T-helper 17 cell (primary cell): ENCODE measurements around the gene SEMA3F. TPM values are rescaled to one million over a fixed set of nuclear protein-coding genes. Genes with fewer than 3 reads are reported as not detected.

Source experiments
- ATAC-seq: fragments of 150-1000 bp; cut with Tn5 transposase; 2 replicates; pipeline ENCODE4 v1.10.0; 2021; ENCODE audit warnings: mild to moderate bottlenecking, moderate library complexity
- DNase-seq, 3 donors: peaks; one replicate each; pipeline versions ENCODE4 v3.0.0 to v3.0.0-alpha.2; 2020 to 2021
- H3K9me3 ChIP-seq: one replicate; pipeline ENCODE4 v1.7.0; 2013; ENCODE audit warnings: low read length, mild to moderate bottlenecking; ENCODE audit not compliant: control insufficient read depth, poor library complexity, severe bottlenecking
- H3K27ac Mint-ChIP-seq: one replicate; pipeline ENCODE4 v1.8.0; 2022; ENCODE audit warnings: mild to moderate bottlenecking, moderate library complexity, mixed read lengths
- H3K27me3 Mint-ChIP-seq: one replicate; pipeline ENCODE4 v1.8.0; 2022; ENCODE audit warnings: mixed read lengths
- H3K36me3 Mint-ChIP-seq: one replicate; pipeline ENCODE4 v1.8.0; 2022; ENCODE audit warnings: low read depth, mixed read lengths
- H3K4me1 Mint-ChIP-seq: one replicate; pipeline ENCODE4 v1.8.0; 2022; ENCODE audit warnings: mild to moderate bottlenecking, mixed read lengths
- H3K4me3 Mint-ChIP-seq: one replicate; pipeline ENCODE4 v1.8.0; 2022; ENCODE audit warnings: mild to moderate bottlenecking, moderate library complexity, mixed read lengths
- total RNA-seq, 4 donors: library from RNA in 2 of 4; stranded (reverse) in 2 of 4; gene quantifications; one replicate each; pipeline ENCODE4 v1.2.3 and lab custom pipeline; 2022 to 2026

Gene SEMA3F
- total RNA-seq, 2 donors from 2014 or later, result 0.18 TPM; not detected in 1

DNA sequence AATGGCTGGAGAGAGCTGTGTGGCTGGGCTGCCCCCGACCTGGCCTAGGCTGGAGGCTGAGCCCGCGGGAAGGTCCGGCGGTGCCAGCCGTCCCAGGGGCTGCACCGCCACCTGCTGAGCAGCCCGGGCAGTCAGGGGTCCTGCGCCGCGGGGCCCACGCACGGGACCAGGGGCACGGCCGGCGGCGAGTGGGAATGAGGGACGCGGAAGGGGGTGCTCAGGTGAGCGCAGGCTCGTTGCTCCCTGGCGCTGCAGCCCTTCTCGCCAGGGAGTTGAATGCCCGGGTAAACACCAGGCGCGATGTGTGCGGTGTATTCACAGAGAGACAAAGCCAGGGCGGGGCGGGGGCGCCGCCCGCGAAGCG, 666 bp upstream of the SEMA3F start:
- Mint-ChIP-seq H3K4me1 (peaks cover 23% of the 10 kb centered on the region), H3K27me3 (peaks cover 30% of the 10 kb centered on the region), H3K36me3 (peaks cover 8% of the 10 kb centered on the region), H3K4me3 (peak overlapping the region; percentile 93), H3K27ac (no peak overlapping the region)
- no peak for DNase-seq
- no peaks in the 10 kb centered on the region for H3K9me3 ChIP-seq
- no peak for ATAC-seq

DNA sequence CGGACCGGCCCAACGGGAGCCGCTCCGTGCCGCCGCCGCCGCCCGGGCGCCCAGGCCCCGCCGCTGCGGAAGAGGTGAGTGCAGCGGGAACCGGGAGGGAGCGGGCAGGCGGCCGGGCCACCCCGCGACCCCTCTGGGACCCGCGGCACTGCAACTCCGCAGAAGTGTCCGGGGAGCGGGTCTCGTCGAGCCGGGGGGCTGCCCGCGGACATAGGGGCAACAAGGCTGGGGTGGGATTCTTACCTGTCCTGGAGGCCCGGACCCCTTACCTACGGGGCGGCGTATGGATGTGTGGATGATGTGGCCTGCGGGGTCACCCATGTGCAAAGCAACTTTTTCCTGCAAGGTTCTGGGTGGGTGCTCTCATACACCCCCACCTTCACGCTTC, 361 bp downstream of the SEMA3F start:
- peaks cover 6% of the 10 kb centered on the region for H3K36me3 Mint-ChIP-seq
- peaks cover 22% of the 10 kb centered on the region for H3K4me1 Mint-ChIP-seq
- H3K27me3 Mint-ChIP-seq, result peaks cover 26% of the 10 kb centered on the region
- peak overlapping the region; percentile 85 for H3K4me3 Mint-ChIP-seq
- no peak overlapping the region for H3K27ac Mint-ChIP-seq
- DNase-seq, result no peak
- ATAC-seq, result no peak
- H3K9me3 ChIP-seq, result no peaks in the 10 kb centered on the region

DNA sequence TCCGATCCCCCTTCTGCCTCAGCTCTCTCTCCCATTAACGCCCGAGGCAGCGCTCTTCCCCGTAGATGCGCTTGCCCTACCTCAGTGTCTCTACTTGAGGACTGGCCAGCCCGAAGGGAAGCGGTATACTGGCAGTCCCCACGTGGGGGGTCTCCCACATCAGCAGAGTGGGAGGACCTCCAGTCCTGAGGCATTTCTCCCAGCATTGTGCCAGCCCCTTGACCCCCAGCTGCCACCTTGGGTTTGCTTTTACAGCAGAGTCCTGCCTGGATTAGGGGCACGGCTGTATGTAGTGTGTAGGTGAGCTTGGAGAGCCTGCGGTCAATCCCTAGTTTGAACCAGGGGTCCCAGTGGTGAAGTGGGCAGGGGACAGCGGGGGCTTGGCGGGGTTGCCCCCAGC, 767 bp downstream of the SEMA3F start:
- DNase-seq (no peak), ATAC-seq (no peak)
- no peaks in the 10 kb centered on the region for H3K9me3 ChIP-seq
- H3K4me3 Mint-ChIP-seq, result peak overlapping the region; percentile 85
- peaks cover 24% of the 10 kb centered on the region for H3K27me3 Mint-ChIP-seq
- H3K36me3 Mint-ChIP-seq, result peaks cover 5% of the 10 kb centered on the region
- H3K27ac Mint-ChIP-seq, result no peak overlapping the region
- peaks cover 21% of the 10 kb centered on the region for H3K4me1 Mint-ChIP-seq

DNA sequence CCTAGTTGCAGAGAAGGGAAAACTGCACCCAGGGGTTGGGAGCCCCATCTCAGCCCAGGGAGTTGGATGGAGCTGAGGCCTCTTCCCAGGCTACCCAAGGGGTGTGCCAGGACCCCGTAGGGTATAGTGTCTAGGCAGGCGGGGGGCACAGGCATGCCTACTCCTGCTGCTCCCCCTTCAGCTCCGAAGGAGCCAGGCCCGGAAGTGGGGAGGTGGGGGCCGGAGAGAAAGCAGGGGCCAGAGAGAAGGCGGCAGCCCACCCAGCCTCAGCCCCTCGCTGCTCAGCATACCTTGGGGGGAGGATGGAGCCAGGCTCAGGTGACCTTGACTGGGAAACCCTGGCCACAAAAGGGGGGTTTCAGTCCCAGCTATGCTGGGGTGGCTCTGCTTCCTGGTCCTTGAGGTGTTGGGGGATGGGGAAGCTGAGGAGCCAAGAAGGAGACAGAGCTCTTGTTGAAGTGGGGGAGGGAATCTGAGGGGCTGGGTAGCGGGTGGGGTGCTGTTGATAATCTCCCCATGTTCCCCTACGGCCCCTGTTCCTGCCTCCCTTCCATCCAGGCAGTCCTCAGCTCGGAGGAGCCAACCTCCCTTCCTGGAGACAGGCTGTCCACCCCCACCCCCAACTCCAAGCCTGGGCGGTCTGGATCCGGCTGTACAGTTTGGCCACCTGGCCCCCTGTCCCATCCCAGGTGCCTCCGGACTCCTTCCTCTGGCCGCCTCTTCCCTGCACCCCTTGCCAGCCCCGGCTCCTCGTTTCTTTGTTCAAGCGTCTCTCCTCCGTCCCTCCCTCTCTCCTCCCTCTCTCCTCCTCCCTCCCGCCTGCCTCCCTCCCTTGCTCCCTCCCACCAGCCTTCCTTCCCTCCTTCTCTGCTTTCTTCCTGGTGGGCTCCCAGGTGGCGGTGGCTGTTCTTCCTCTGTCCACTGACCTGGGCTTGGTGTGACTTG, 1.7 kb downstream of the SEMA3F start:
- ATAC-seq (no peak), DNase-seq (no peak)
- no peak overlapping the region for H3K27ac Mint-ChIP-seq
- H3K36me3 Mint-ChIP-seq, result peaks cover 5% of the 10 kb centered on the region
- no peaks in the 10 kb centered on the region for H3K9me3 ChIP-seq
- peaks cover 24% of the 10 kb centered on the region for H3K27me3 Mint-ChIP-seq
- peak overlapping the region; percentile 77 for H3K4me3 Mint-ChIP-seq
- peaks cover 21% of the 10 kb centered on the region for H3K4me1 Mint-ChIP-seq

DNA sequence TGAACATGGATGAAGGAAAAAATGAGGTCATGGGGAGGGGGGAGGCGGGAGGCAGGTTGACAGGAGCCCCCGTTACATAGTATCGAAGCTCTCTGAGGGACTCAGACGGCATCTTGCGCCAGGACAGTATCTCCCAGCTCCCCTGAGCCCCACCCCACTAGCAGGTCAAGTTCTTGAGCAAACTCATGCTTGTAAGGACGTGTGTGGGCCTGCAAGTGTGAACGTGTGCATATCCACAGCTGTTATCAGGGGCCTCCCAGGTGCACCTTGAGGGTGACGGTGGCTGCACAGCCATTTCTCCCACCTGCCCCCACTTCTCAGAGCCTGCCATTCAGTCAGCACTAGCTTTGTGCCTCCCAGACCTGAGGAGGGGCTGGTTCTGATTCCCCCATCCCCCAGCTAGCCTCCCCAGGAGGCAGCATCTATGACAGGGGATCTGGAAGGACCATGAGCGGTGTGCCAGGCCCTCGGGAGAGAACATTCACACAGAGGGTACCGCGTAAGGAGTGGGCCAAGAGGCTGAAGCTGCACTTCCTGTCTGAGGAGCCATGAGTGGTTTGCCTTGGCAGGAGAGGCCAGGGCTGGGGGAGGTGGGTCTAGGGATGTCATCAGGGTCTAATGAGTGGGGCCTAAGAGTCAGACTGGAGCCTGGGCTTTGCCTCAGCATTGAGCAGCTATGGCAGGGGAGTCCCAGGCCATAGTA, 2.9 kb downstream of the SEMA3F start:
- no peak for DNase-seq
- Mint-ChIP-seq H3K27ac (no peak overlapping the region), H3K4me1 (peaks cover 21% of the 10 kb centered on the region)

DNA sequence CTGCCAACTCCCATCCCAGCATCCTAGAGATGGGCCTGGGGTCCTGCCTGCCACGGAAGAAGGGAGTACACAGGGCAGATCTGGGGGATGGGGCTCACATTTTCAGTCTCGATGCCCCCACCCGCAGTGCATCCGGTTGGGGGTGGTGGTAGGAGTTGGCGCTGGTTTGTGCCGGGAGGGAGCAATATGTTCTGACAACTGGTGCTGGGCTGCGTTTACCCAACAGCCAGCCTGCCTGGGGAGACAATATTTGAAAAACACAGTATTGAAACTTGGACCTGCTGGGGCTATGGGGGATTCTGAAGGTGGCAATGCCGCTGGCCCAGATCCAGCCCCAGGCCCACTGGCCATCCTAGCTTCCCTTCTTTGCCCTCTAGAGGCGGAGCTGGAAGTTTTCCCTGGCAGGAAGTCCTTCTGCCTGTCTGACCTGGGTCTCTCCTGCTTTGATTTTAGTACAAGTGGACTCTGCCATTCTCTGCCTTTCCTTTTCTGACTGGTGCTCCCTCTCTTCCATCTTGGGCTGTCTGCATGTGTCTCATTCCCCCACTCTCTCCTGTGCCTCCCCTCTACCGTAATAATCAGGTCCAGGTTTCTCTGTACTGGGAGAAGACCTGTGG, 3.5 kb downstream of the SEMA3F start:
- Mint-ChIP-seq H3K27ac (no peak overlapping the region), H3K27me3 (peaks cover 17% of the 10 kb centered on the region), H3K4me3 (no peak overlapping the region), H3K4me1 (peaks cover 15% of the 10 kb centered on the region), H3K36me3 (peaks cover 3% of the 10 kb centered on the region)
- ATAC-seq (no peak), DNase-seq (no peak)
- H3K9me3 ChIP-seq, result no peaks in the 10 kb centered on the region

More for the DNA sequence above, 2.9 kb downstream of the SEMA3F start:
- Mint-ChIP-seq H3K4me3 (no peak overlapping the region), H3K36me3 (peaks cover 5% of the 10 kb centered on the region), H3K27me3 (peaks cover 24% of the 10 kb centered on the region)
- ATAC-seq, result no peak
- H3K9me3 ChIP-seq, result no peaks in the 10 kb centered on the region

DNA sequence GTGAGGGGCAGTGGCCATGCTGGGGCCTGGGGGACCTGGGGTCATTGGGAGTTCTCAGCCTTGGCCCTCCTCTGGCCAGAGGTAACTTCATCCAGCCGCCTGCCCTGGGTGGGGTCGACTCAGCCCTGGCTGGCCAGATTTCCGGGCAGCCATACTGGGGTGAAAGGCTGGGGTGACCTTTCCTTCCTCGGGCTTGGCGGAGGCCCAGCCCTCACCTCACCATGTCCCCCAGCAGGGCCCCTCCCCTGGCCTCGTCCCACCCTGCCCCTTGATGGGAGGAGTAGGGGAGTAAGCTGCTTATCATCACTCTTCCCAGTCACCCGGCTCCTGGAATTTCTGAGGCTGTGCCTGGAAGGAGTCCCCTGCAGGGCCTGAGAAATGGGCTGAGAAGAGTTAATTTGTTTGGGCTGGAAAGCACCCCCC, 5.4 kb downstream of the SEMA3F start:
- no peaks in the 10 kb centered on the region for H3K36me3 Mint-ChIP-seq

DNA sequence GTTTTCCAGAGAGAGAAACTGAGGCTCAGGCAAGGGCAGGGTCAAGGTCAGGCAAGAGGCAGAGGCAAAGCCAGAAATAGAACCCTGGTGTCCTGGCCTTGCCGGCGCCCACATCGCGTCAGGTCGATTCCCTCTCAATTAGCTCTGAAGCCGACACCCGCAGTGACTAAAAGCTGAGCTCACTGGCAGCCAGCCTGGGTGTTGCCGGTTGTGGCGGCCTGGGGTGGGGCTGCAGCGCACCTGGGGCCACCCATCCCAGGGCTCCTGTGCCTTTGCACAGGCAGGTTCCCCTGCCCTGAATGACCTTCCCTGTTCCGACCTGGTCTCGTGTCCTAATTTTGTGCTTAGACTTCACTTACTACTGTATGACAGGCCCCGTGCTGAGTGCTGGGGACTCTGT, 6.2 kb downstream of the SEMA3F start:
- no peak overlapping the region for H3K27ac Mint-ChIP-seq
- no peaks in the 10 kb centered on the region for H3K36me3 Mint-ChIP-seq
- H3K4me3 Mint-ChIP-seq, result no peak overlapping the region
- no peaks in the 10 kb centered on the region for H3K9me3 ChIP-seq
- H3K27me3 Mint-ChIP-seq, result peaks cover 7% of the 10 kb centered on the region
- no peak for ATAC-seq
- no peak for DNase-seq
- H3K4me1 Mint-ChIP-seq, result peaks cover 4% of the 10 kb centered on the region

More for the DNA sequence above, 5.4 kb downstream of the SEMA3F start:
- ATAC-seq (no peak), DNase-seq (no peak)
- H3K9me3 ChIP-seq, result no peaks in the 10 kb centered on the region
- Mint-ChIP-seq H3K27ac (no peak overlapping the region), H3K4me3 (no peak overlapping the region), H3K27me3 (peaks cover 14% of the 10 kb centered on the region), H3K4me1 (peaks cover 8% of the 10 kb centered on the region)

DNA sequence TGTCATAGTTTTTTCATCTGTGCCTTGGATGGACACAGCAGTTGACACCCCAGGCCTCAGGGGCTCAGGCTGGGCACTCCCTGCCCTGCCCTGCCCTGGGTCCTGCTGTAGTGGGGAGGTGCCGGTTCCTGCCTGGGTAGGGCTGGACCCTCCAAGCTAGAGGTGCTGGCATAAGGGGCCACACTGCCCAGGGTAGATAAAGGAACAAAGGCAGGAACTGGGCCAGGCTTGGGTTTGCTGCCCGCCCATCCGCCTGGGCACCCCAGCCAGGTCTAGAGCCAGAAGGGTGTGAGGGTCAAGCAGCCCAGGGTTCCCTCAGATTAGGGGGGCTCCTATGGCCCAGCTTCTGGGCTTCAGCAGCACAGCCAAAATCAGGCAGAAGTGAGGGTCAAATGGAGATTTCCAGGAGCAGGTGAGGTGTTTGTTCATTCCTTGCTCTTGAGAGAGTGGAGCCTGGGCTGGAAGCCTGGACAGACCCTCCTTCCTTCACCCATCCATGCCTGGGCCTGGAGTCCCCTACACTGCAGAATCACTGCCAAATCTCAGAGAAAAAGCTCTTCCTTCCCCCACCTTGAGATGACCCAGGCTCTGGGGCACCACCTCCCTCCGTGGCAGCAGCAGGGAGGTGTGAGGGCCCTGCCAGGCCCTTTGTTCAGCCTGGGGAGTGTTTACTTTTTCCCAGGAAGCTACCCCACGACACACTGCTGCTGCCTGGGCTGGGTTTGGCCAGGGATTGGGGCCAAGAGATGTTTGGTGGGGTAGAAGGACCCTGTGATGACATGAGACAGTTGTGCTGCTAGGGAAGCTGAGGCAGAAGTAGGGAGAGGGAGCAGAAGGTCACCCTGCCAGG, 7.1 kb downstream of the SEMA3F start:
- no peaks in the 10 kb centered on the region for H3K9me3 ChIP-seq
- H3K4me3 Mint-ChIP-seq, result no peak overlapping the region
- DNase-seq (no peak), ATAC-seq (no peak)
- peaks cover 5% of the 10 kb centered on the region for H3K27me3 Mint-ChIP-seq
- H3K4me1 Mint-ChIP-seq, result peaks cover 3% of the 10 kb centered on the region
- no peak overlapping the region for H3K27ac Mint-ChIP-seq
- no peaks in the 10 kb centered on the region for H3K36me3 Mint-ChIP-seq

DNA sequence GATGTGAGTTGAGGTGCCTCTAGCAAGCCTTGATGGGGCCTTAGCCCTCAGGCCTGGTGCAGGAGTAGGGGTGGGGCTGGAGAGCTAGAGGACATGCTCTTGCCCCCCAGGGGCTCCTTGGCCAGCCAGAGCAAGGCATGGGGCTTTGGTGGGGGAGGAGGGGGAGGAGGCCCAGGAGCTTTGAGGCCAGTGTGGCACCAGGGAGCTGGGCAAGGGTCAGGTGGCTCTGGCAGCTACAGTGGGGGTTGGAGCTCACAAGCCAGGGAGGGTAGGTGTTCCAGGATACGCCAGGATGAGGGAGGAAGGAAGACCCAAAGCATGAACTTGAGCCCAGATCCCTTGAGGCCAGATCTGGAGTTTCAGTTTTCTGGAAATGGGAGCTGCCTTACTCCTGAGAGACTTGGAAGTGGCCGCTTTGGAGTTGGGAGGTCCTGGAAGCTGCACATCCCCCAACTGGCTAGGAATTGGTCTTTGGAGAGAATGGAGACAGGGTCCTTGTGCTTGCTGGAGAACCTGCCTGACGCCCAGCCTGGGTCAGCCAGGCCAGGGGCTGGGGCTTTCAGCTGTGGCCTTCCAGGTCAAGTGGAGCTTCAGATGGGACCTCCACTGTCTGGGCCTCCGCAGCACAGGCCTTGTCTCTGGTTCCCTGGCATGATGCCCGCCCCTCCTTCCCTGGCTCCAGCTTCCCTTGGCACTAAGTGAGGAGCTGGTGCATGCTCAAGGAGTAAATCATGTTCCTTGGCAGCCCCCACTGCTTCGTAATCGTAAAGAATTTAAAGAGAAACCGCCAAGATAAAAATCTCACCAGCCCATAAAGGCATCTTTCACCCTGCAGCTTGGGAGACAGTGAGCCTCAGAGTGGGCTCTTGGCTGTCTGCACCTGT, 8.7 kb downstream of the SEMA3F start:
- H3K27me3 Mint-ChIP-seq, result peaks cover 9% of the 10 kb centered on the region
- no peaks in the 10 kb centered on the region for H3K9me3 ChIP-seq
- no peak for ATAC-seq
- H3K4me3 Mint-ChIP-seq, result no peak overlapping the region
- H3K27ac Mint-ChIP-seq, result no peak overlapping the region
- no peaks in the 10 kb centered on the region for H3K4me1 Mint-ChIP-seq
- H3K36me3 Mint-ChIP-seq, result no peaks in the 10 kb centered on the region
- DNase-seq, result no peak

DNA sequence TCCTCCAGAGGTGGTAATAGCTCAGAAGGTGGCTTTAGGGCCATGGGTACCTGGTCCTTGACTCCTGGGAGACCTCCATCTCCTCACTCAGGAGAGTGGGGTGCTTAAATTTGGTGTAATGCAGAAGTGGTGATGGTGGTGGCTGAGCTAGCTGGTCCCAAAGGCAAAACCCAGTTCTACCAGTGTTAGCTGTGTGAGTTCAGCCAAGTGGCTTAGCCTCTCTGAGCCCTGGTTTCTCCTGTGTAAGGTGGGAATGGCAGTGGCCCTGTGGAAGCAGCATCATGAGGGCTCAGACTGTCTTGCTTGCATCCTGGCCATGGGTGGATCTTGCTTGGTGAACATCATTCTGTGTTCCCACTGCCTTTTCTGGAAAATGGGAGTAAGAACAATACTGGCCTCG, 9.4 kb downstream of the SEMA3F start:
- no peak for ATAC-seq
- H3K9me3 ChIP-seq, result no peaks in the 10 kb centered on the region
- Mint-ChIP-seq H3K4me1 (no peaks in the 10 kb centered on the region), H3K27ac (no peak overlapping the region), H3K36me3 (no peaks in the 10 kb centered on the region), H3K27me3 (peaks cover 9% of the 10 kb centered on the region), H3K4me3 (no peak overlapping the region)
- no peak for DNase-seq
